H1 (cell line): ENCODE data around the gene CDH12. TPM values are rescaled to one million over a fixed set of nuclear protein-coding genes. Genes with fewer than 3 reads are reported as not detected.

Source experiments
- CTCF ChIA-PET: fragments of 300-600 bp; sonication (Branson Sonifier 250); formaldehyde crosslinking; loops from one replicate; lab custom pipeline; 2021; ENCODE audit not compliant: partially characterized antibody; lab: Charles Lee
- POLR2A ChIA-PET: fragments of 300-600 bp; sonication (Branson Sonifier 250); formaldehyde crosslinking; loops from one replicate; lab custom pipeline; 2021; ENCODE audit warnings: inconsistent platforms; ENCODE audit not compliant: partially characterized antibody; lab: Charles Lee
- DNase-seq, 2 experiments: peaks; one replicate each; pipeline versions ENCODE4 v3.0.0 to v3.0.0-alpha.2; 2010 to 2022; ENCODE audit warnings: low spot score in 2 of 2, low read depth in 1 of 2, mixed read lengths in 1 of 2
- FAIRE-seq: peaks from 2 replicates; lab custom pipeline; 2011; peaks lifted over from hg19 to GRCh38; lab: Jason Lieb, UNC
- H2AFZ ChIP-seq: 2 replicates; pipeline ENCODE4 v1.8.1; 2012; ENCODE audit warnings: low read length, inconsistent platforms
- H2AK5ac ChIP-seq: 2 replicates; pipeline ENCODE4 v1.6.1; 2013; ENCODE audit warnings: low read depth, low read length
- H2BK120ac ChIP-seq: replicated peaks from 2 replicates; pipeline ENCODE3; 2013; ENCODE audit warnings: low read depth, low read length, inconsistent platforms
- H2BK12ac ChIP-seq: 2 replicates; pipeline ENCODE4 v1.6.1; 2013; ENCODE audit warnings: low read depth, low read length
- H2BK15ac ChIP-seq: 2 replicates; pipeline ENCODE4 v1.6.1; 2013; ENCODE audit warnings: low read length
- H2BK20ac ChIP-seq: 2 replicates; pipeline ENCODE4 v1.6.1; 2013; ENCODE audit warnings: low read length
- H2BK5ac ChIP-seq: 2 replicates; pipeline ENCODE4 v1.6.1; 2013; ENCODE audit warnings: low read depth, low read length
- H3K14ac ChIP-seq: 2 replicates; pipeline ENCODE4 v1.6.1; 2013; ENCODE audit warnings: inconsistent platforms; ENCODE audit not compliant: insufficient read length
- H3K18ac ChIP-seq: 2 replicates; pipeline ENCODE4 v1.6.1; 2013; ENCODE audit warnings: low read length; ENCODE audit errors: extremely low read depth
- H3K23ac ChIP-seq: 2 replicates; pipeline ENCODE4 v1.6.1; 2013; ENCODE audit warnings: inconsistent platforms; ENCODE audit not compliant: insufficient read length
- H3K23me2 ChIP-seq: 2 replicates; pipeline ENCODE4 v1.6.1; 2013; ENCODE audit warnings: low read depth, low read length
- H3K27ac ChIP-seq: 2 replicates; pipeline ENCODE4 v1.6.1; 2011; ENCODE audit warnings: low read depth, low read length, inconsistent platforms
- H3K27me3 ChIP-seq, 4 experiments: replicated peaks in 1 of 4; 1 replicate in 1 of 4; 2 replicates in 3 of 4; pipeline versions ENCODE4 v1.6.1 to v1.8.1; 2011 to 2013; ENCODE audit warnings: low read length in 3 of 4, mild to moderate bottlenecking in 3 of 4, inconsistent platforms in 2 of 4, mixed read lengths in 2 of 4, moderate library complexity in 1 of 4; ENCODE audit not compliant: control insufficient read depth in 3 of 4, insufficient read depth in 3 of 4; ENCODE audit errors: extremely low read depth in 1 of 4
- H3K36me3 ChIP-seq, 4 experiments: 2 replicates each; pipeline versions ENCODE4 v1.6.1 to v1.8.1; 2011 to 2013; ENCODE audit warnings: mild to moderate bottlenecking in 4 of 4, low read length in 3 of 4, moderate library complexity in 2 of 4, control low read depth in 1 of 4, inconsistent platforms in 1 of 4; ENCODE audit not compliant: insufficient read depth in 4 of 4, control insufficient read depth in 2 of 4
- H3K4ac ChIP-seq: replicated peaks from 2 replicates; pipeline ENCODE3; 2013; ENCODE audit warnings: low read length, low read depth, mixed read lengths, inconsistent platforms; ENCODE audit not compliant: insufficient read length
- H3K4me1 ChIP-seq, 4 experiments: replicated peaks in 1 of 4; 1 replicate in 1 of 4; 2 replicates in 3 of 4; pipeline versions ENCODE4 v1.6.1 to v1.8.1; 2011 to 2013; ENCODE audit warnings: low read length in 3 of 4, inconsistent platforms in 2 of 4, mixed read lengths in 1 of 4; ENCODE audit not compliant: insufficient read depth in 4 of 4, control insufficient read depth in 3 of 4
- H3K4me2 ChIP-seq, 2 experiments: 2 replicates each; pipeline versions ENCODE4 v1.6.1 to v1.8.1; 2011 to 2013; ENCODE audit warnings: low read depth in 2 of 2, low read length in 2 of 2, control low read depth in 1 of 2, inconsistent platforms in 1 of 2, mild to moderate bottlenecking in 1 of 2; ENCODE audit not compliant: insufficient read depth in 1 of 2
- H3K4me3 ChIP-seq, 4 experiments: fragments of 200-600, 300-600 bp in 1 of 4; sonication (generic), shearing (Covaris generic), sonication (Bioruptor Twin) in 1 of 4; 2 replicates each; pipeline versions ENCODE4 v1.5.1 to v1.8.1; 2011 to 2016; ENCODE audit warnings: low read length in 4 of 4, low read depth in 3 of 4, control low read depth in 2 of 4, inconsistent platforms in 2 of 4, mild to moderate bottlenecking in 2 of 4, mixed read lengths in 1 of 4, moderate library complexity in 1 of 4; ENCODE audit not compliant: insufficient read depth in 2 of 4; ENCODE audit errors: extremely low read depth in 1 of 4
- H3K56ac ChIP-seq: replicated peaks from 2 replicates; pipeline ENCODE3; 2013; ENCODE audit warnings: low read depth, mild to moderate bottlenecking, mixed read lengths, low read length, inconsistent platforms; ENCODE audit not compliant: insufficient read length
- H3K79me1 ChIP-seq: 2 replicates; pipeline ENCODE4 v1.6.1; 2013; ENCODE audit warnings: low read depth, low read length, control low read depth
- H3K79me2 ChIP-seq, 2 experiments: 2 replicates each; pipeline versions ENCODE4 v1.6.1 to v1.8.1; 2012 to 2013; ENCODE audit warnings: low read length in 2 of 2, mild to moderate bottlenecking in 2 of 2, inconsistent platforms in 1 of 2; ENCODE audit not compliant: insufficient read depth in 2 of 2, control insufficient read depth in 1 of 2
- H3K9ac ChIP-seq, 4 experiments: replicated peaks in 1 of 4; 1 replicate in 1 of 4; 2 replicates in 3 of 4; pipeline versions ENCODE4 v1.6.1 to v1.8.1; 2011 to 2013; ENCODE audit warnings: low read depth in 3 of 4, low read length in 3 of 4, control low read depth in 2 of 4, mild to moderate bottlenecking in 2 of 4, moderate library complexity in 2 of 4, inconsistent platforms in 1 of 4; ENCODE audit errors: extremely low read depth in 1 of 4
- H3K9me3 ChIP-seq, 2 experiments: 2 replicates each; pipeline versions ENCODE4 v1.6.1 to v1.8.1; 2012 to 2013; ENCODE audit warnings: mild to moderate bottlenecking in 2 of 2, moderate library complexity in 2 of 2, control low read depth in 1 of 2, inconsistent platforms in 1 of 2, low read depth in 1 of 2, low read length in 1 of 2, mixed read lengths in 1 of 2; ENCODE audit not compliant: insufficient read depth in 2 of 2
- H4K20me1 ChIP-seq, 2 experiments: replicated peaks in 1 of 2; 2 replicates each; pipeline versions ENCODE3 to v1.8.1; 2011 to 2013; ENCODE audit warnings: inconsistent platforms in 2 of 2, low read length in 2 of 2, mild to moderate bottlenecking in 1 of 2; ENCODE audit not compliant: insufficient read depth in 2 of 2, control insufficient read depth in 1 of 2
- H4K5ac ChIP-seq: 2 replicates; pipeline ENCODE4 v1.6.1; 2013; ENCODE audit warnings: low read length, low read depth, mixed read lengths, inconsistent platforms; ENCODE audit not compliant: insufficient read length
- H4K8ac ChIP-seq: 2 replicates; pipeline ENCODE4 v1.8.0; 2013; ENCODE audit warnings: mild to moderate bottlenecking, moderate library complexity, low read length, inconsistent platforms; ENCODE audit not compliant: insufficient read depth; ENCODE audit errors: extremely low read depth
- H4K91ac ChIP-seq: replicated peaks from 2 replicates; pipeline ENCODE3; 2013; ENCODE audit warnings: low read length, mixed read lengths, inconsistent platforms; ENCODE audit not compliant: insufficient read length
- BACH1 ChIP-seq: IDR thresholded peaks from 2 replicates; pipeline ENCODE4 v1.6.1; 2012; ENCODE audit warnings: low read length, improper control_type of control experiment
- CBX8 ChIP-seq: fragments of 300-800, 300-1000 bp; sonication (generic); IDR thresholded peaks from 2 replicates; pipeline ENCODE4 v1.7.1; 2016; ENCODE audit warnings: low read depth, low read length, borderline replicate concordance
- CREB1 ChIP-seq: IDR thresholded peaks from 2 replicates; pipeline ENCODE4 v1.6.1; 2012; ENCODE audit warnings: inconsistent platforms
- EGR1 ChIP-seq: IDR thresholded peaks from 2 replicates; pipeline ENCODE4 v1.6.1; 2011; ENCODE audit warnings: low read depth, low read length, borderline replicate concordance
- FOSL1 ChIP-seq: IDR thresholded peaks from 2 replicates; pipeline ENCODE4 v1.6.1; 2011; ENCODE audit warnings: mild to moderate bottlenecking, low read depth, low read length, moderate library complexity; ENCODE audit not compliant: insufficient read depth
- GTF2F1 ChIP-seq: IDR thresholded peaks from 2 replicates; pipeline ENCODE4 v1.6.1; 2012; ENCODE audit warnings: low read depth, low read length, improper control_type of control experiment, borderline replicate concordance
- MAFK ChIP-seq: IDR thresholded peaks from 2 replicates; pipeline ENCODE4 v1.6.1; 2012; ENCODE audit warnings: low read depth, mild to moderate bottlenecking, improper control_type of control experiment, low read length
- POLR2AphosphoS5 ChIP-seq: IDR thresholded peaks from 2 replicates; pipeline ENCODE4 v1.6.1; 2011; ENCODE audit warnings: low read depth, low read length
- POU5F1 ChIP-seq: IDR thresholded peaks from 2 replicates; pipeline ENCODE4 v1.6.1; 2011; ENCODE audit warnings: low read depth, mild to moderate bottlenecking, low read length, moderate library complexity
- RAD21 ChIP-seq, 2 experiments: IDR thresholded peaks in 1 of 2; conservative IDR thresholded peaks in 1 of 2; 2 replicates each; pipeline ENCODE4 v1.6.1; 2011; ENCODE audit warnings: low read depth in 2 of 2, low read length in 2 of 2, improper control_type of control experiment in 1 of 2, inconsistent platforms in 1 of 2, mild to moderate bottlenecking in 1 of 2, moderate library complexity in 1 of 2
- SIN3A ChIP-seq, 2 experiments: IDR thresholded peaks in 1 of 2; conservative IDR thresholded peaks in 1 of 2; 2 replicates each; pipeline ENCODE4 v1.6.1; 2011 to 2012; ENCODE audit warnings: low read length in 2 of 2, improper control_type of control experiment in 1 of 2, low read depth in 1 of 2, mild to moderate bottlenecking in 1 of 2
- SP1 ChIP-seq: IDR thresholded peaks from 2 replicates; pipeline ENCODE4 v1.6.1; 2011; ENCODE audit warnings: low read depth, low read length
- SP2 ChIP-seq: IDR thresholded peaks from 2 replicates; pipeline ENCODE4 v1.6.1; 2012; ENCODE audit warnings: mild to moderate bottlenecking, low read length, inconsistent platforms
- SUZ12 ChIP-seq: fragments of 200-600 bp; sonication (generic); IDR thresholded peaks from 2 replicates; pipeline ENCODE4 v1.6.1; 2012; ENCODE audit warnings: mild to moderate bottlenecking, inconsistent platforms, low read length, moderate library complexity, mixed read lengths
- TAF1 ChIP-seq: IDR thresholded peaks from 2 replicates; pipeline ENCODE4 v1.6.1; 2011; ENCODE audit warnings: mild to moderate bottlenecking, low read depth, low read length
- TCF12 ChIP-seq: IDR thresholded peaks from 2 replicates; pipeline ENCODE4 v1.6.1; 2011; ENCODE audit warnings: low read depth, mild to moderate bottlenecking, low read length
- WGBS, 2 experiments: shearing (Covaris generic) in 1 of 2; methylation state at CpG; one replicate each; pipeline versions ENCODE4 v1.1.6 to v1.1.7; 2013 to 2015; ENCODE audit warnings: low lambda C conversion rate in 2 of 2, mixed read lengths in 2 of 2, inconsistent platforms in 1 of 2, low coverage in 1 of 2, missing lambda C conversion rate in 1 of 2; ENCODE audit not compliant: insufficient replicate concordance in 2 of 2, insufficient coverage in 1 of 2, insufficient read length in 1 of 2; ENCODE audit errors: extremely low coverage in 1 of 2, missing lambda C conversion rate in 1 of 2; 5-methylcytosine and 5-hydroxymethylcytosine counted together
- polyA plus RNA-seq, 7 experiments: library from polyadenylated mRNA; depleted of rRNA in 3 of 7; stranded (reverse) in 5 of 7; unstranded in 2 of 7; fragments of >200 nt in 5 of 7; fragments of 200-250 nt in 2 of 7; gene quantifications; 1 replicate in 5 of 7; 2 replicates in 1 of 7; 4 replicates in 1 of 7; pipeline versions ENCODE4 v1.2.1 to v1.2.3, GENCODE V29; 2011 to 2013; ENCODE audit warnings: missing spikeins in 2 of 7, mixed read lengths in 2 of 7
- total RNA-seq: library from RNA; stranded (reverse); fragmentation: NEBNext Ultra II Directional; extraction: Animal tissue kit (Norgen Biotek cat#: 25700); gene quantifications from 2 replicates; pipeline ENCODE4 v1.2.1, GENCODE V29; 2021

CDH12 gene
- total and polyA plus RNA-seq, 2 of the 8 experiments (the other 6 are each of a cell fraction or from before 2014, with no cell fraction given): 0.03 TPM; not detected in 1

DNA sequence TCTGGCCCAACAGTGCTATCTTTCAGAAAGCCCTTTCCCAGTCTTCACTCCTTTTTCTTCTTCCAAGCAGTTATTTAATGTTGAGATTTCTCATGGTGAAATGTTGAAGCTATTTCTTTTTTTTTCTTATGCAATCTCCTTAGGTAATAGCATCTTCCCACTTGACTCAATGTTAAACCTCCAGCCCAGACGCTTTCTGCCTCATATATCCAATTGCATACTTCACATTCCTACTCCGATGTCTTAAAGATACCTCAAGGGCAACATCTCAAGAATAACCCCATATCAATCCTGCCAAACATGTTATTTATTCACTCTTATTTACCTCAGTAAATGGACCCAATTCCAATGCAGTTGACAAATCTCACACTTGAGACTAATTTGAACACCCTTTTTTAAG lies 187.3 kb downstream of the CDH12 start:
- POLR2A ChIA-PET: no interaction called here
- H3K27me3 ChIP-seq: no peaks in the 10 kb centered on the region
- no peak for TF ChIP-seq TAF1
- no peak for TF ChIP-seq TCF12
- TF ChIP-seq EGR1: no peak
- no peak for TF ChIP-seq RAD21 (IDR thresholded peaks at IDR 0.05 in 1 of 2, conservative IDR thresholded peaks at IDR 0.05 in 1 of 2; ENCODE audit: low read depth in 2 of 2, low read length in 2 of 2)
- no peak for TF ChIP-seq GTF2F1
- no peak for TF ChIP-seq SP1
- no peak for TF ChIP-seq POLR2AphosphoS5
- TF ChIP-seq CREB1: no peak
- TF ChIP-seq SP2: no peak
- TF ChIP-seq POU5F1: no peak
- no peak for TF ChIP-seq BACH1
- TF ChIP-seq CBX8: no peak
- no peak for TF ChIP-seq MAFK
- no peak for TF ChIP-seq SIN3A (conservative IDR thresholded peaks at IDR 0.05 in 1 of 2, IDR thresholded peaks at IDR 0.05 in 1 of 2; ENCODE audit: low read depth in 1 of 2, low read length in 2 of 2)
- no peak for TF ChIP-seq FOSL1
- no peak for TF ChIP-seq SUZ12

More for the DNA sequence above, 187.3 kb downstream of the CDH12 start:
- no peak overlapping the region for H3K14ac ChIP-seq
- H3K79me2 ChIP-seq: no peaks in the 10 kb centered on the region
- no peak for FAIRE-seq
- no peak overlapping the region for H2BK15ac ChIP-seq
- WGBS, 2 experiments: 84% methylated on average over 2 of the region's 2 CpGs; no CpG with 5 or more reads in 1 of the 2 experiments
- H3K4ac ChIP-seq: no peak overlapping the region
- no peaks in the 10 kb centered on the region for H3K23me2 ChIP-seq
- H3K4me3 ChIP-seq: no peak overlapping the region
- no peaks in the 10 kb centered on the region for H3K9me3 ChIP-seq
- no peak overlapping the region for H4K8ac ChIP-seq
- no peak overlapping the region for H4K5ac ChIP-seq
- no peaks in the 10 kb centered on the region for H4K20me1 ChIP-seq
- H3K23ac ChIP-seq: no peak overlapping the region
- no peak overlapping the region for H3K27ac ChIP-seq
- DNase-seq: no peak
- no peak overlapping the region for H3K18ac ChIP-seq
- no peak overlapping the region for H4K91ac ChIP-seq
- H2BK12ac ChIP-seq: no peak overlapping the region
- no peaks in the 10 kb centered on the region for H3K36me3 ChIP-seq
- no peak overlapping the region for H2AFZ ChIP-seq
- H3K56ac ChIP-seq: no peak overlapping the region
- H2AK5ac ChIP-seq: no peak overlapping the region
- H3K4me1 ChIP-seq: peaks cover 0 to 7% (median 2%) of the 10 kb centered on the region in 4 experiments; a peak in 1 of 7 replicates
- H3K4me2 ChIP-seq: no peak overlapping the region
- no peak overlapping the region for H2BK5ac ChIP-seq
- H2BK120ac ChIP-seq: no peak overlapping the region
- H3K9ac ChIP-seq: no peak overlapping the region
- H2BK20ac ChIP-seq: no peak overlapping the region
- H3K79me1 ChIP-seq: no peaks in the 10 kb centered on the region
- CTCF ChIA-PET: interaction anchor here (0.7 kb wide), 2 partner anchors 71 to 853 kb away, joined by 3 read pairs; no protein-coding TSS in a partner anchor
